Lower leg skin (tissue), 4 donors: ENCODE results near the gene ARHGAP4. TPM values are rescaled to one million over a fixed set of nuclear protein-coding genes. Genes with fewer than 3 reads are reported as not detected.

Source experiments
- DNase-seq, 2 donors: peaks; one replicate each; pipeline ENCODE4 v3.0.0-alpha.2; 2019; ENCODE audit warnings: low spot score in 2 of 2
- H3K4me3 ChIP-seq: fragments of 200-600 bp; sonication (generic); 2 replicates; pipeline ENCODE4 v1.5.1; 2017; ENCODE audit warnings: mild to moderate bottlenecking, low read depth; ENCODE audit not compliant: poor library complexity, severe bottlenecking
- POLR2A ChIP-seq, 2 donors: fragments of 450-650 bp; IDR thresholded peaks; one replicate each; pipeline ENCODE4 v1.6.1; 2016 to 2017; ENCODE audit warnings: antibody characterized with exemption in 2 of 2, mild to moderate bottlenecking in 1 of 2, moderate library complexity in 1 of 2
- WGBS, 2 donors: methylation state at CpG; one replicate each; pipeline ENCODE4 v1.1.5; 2018; 5-methylcytosine and 5-hydroxymethylcytosine counted together
- intact Hi-C: fragments of 100-400 bp; cut with DNase I; formaldehyde crosslinking; loops from one replicate; pipeline ENCODE4 v1.15.0; 2023; ENCODE audit warnings: low total_unique reads
- total RNA-seq, 4 donors: library from RNA; depleted of rRNA; stranded (reverse); fragments of >200 nt; gene quantifications; one replicate each; pipeline ENCODE4 v1.1.0, GENCODE V29; 2016
- TF ChIP-seq, protein P1 (sequence below), 3 donors: fragments of 450-650 bp; IDR thresholded peaks; one replicate each; pipeline ENCODE4 v1.5.1; 2016; ENCODE audit warnings: antibody characterized with exemption in 3 of 3, mild to moderate bottlenecking in 3 of 3, moderate library complexity in 2 of 3

ARHGAP4 gene
- total RNA-seq, 4 donors from 2014 or later: 2.7 to 14.8 (median 10.5) TPM

DNA sequence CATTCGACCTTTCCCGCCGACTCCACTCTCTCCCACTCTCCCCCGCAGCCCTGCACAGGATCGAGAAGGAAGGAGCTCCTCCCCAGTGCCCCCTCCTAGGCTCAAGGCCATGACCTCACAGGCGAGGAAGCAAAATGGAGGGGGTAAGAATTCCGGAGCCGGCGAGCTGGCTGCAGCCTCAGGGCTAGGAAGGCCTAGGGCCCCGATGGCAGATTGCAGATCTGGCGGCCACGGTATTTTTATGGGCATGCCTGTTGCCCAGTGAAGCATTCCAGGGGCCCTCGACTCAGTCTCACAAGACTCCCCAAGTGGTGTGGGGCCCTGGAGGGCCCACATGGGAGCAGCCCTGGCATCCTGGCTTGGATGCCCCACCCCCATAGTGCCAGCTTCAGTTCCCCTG, 39.1 kb downstream of the ARHGAP4 start:
- intact Hi-C loops: no loop called here
- no peak overlapping the region for H3K4me3 ChIP-seq
- WGBS, 2 donors: 13 to 39% methylated on average over 12 to 13 of the region's 13 CpGs
- TF ChIP-seq POLR2A (IDR thresholded peaks at IDR 0.05): no peak
- TF ChIP-seq, protein P1, sequence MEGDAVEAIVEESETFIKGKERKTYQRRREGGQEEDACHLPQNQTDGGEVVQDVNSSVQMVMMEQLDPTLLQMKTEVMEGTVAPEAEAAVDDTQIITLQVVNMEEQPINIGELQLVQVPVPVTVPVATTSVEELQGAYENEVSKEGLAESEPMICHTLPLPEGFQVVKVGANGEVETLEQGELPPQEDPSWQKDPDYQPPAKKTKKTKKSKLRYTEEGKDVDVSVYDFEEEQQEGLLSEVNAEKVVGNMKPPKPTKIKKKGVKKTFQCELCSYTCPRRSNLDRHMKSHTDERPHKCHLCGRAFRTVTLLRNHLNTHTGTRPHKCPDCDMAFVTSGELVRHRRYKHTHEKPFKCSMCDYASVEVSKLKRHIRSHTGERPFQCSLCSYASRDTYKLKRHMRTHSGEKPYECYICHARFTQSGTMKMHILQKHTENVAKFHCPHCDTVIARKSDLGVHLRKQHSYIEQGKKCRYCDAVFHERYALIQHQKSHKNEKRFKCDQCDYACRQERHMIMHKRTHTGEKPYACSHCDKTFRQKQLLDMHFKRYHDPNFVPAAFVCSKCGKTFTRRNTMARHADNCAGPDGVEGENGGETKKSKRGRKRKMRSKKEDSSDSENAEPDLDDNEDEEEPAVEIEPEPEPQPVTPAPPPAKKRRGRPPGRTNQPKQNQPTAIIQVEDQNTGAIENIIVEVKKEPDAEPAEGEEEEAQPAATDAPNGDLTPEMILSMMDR (IDR thresholded peaks at IDR 0.05): no peak
- no peak for DNase-seq

DNA sequence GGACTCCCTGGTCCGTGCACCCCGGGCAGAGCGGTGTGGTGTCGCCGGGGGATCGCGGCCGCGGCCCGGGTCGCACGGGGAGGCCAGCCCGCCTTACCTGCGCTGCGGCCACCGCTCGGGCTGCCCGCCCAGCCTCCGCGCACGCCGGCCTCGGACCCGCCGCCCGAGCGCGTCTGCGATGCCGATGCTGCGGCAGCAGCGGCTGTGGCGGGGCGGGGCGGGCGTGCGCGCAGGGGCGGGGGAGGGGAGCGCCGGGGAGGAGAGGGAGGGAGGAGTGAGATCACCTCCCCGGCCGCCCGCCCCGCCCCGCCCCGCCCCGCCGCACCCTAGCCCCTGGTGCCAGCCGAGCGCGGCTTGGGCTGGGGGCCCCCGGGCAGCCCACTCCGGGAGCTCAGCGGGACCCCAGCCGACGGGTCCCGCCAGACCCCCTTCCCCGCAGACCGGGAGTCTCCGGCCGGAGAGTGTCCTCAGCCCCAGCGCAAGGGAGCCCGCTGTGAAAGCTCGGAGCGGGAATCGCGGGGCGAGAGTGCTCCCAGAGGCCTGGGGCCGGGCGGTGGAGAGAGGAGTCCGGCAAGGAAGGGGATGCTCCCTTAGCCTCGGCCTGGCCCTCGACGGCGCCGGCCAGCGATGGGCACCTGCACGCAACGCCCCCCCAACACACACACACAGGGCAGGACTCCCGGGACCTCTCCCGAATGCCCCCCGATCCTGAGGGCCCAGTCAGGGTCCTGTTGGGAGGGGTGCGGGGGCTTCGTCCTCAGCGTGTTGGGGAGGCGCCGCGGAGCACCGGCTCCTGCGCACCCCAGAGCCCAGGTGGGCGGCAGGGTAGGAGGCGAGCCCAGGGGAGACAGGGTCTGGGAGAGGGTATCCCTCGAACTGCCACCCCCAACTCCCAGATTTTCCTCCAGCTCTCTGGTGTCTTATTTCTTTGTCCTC, 39.8 kb downstream of the ARHGAP4 start, which contains the start of gene L1CAM:
L1CAM (minus strand) TSS at position 206 of the 936 bp plus-strand sequence. CDS start 10,337 bp downstream, outside the sequence.
- intact Hi-C loops: no loop called here
- TF ChIP-seq POLR2A (IDR thresholded peaks at IDR 0.05): no peak
- TF ChIP-seq, protein P1 (IDR thresholded peaks at IDR 0.05): no peak
- WGBS, 2 donors: 17 to 20% methylated on average over 1 to 58 of the region's 94 CpGs
- no peak for DNase-seq
- H3K4me3 ChIP-seq: no peak within 1 kb of the TSS

DNA sequence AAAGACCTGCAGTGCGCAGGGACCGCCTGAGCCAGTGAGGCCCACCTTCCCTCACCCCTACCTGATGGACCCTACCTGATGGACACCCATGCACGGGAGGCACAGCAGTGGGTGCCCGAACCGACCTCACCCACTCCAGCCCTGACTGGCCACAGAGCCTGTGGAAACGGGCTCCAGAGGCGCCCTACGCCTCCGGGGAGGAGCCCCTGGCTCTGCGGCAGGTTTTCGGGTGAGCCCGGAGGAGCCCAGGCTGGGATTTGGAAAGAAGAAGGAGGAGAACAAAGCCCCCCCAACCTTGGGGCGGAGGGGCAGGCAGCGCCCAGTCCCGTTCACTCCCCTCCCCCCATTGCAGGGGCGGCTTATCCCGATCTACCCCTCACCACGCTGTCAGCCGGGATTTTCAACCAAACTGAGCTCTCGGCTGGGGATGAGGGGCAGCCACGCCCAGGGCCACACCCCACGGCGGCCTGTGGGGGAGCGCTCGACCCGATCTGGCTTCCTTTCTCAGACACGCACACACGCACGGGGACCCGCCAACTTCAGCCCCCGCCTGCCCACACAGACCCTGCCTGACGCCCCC, 40.8 kb downstream of the ARHGAP4 start:
- intact Hi-C loops: no loop called here
- WGBS, 2 donors: 2 to 30% methylated on average over 11 to 25 of the region's 32 CpGs
- no peak overlapping the region for H3K4me3 ChIP-seq

DNA sequence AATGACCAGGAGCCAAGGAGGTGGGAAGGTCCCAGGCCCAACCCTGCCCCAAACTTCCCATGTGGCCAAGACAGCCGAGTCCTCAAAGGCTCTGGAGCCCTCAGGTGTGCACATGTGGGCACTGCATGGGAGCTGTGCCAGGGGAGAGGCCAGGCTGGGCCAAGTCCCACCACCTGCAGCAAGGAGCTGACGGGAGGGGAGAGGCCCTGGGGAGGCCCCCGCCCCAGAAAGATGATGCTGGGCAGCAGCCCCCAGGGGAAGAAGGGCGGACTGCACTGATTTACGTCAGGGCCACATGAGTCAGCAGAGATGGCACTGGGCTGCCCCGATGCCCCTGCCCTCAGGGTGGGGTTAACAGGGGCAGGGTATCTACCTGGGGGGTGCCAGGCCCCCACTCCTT, 41.5 kb downstream of the ARHGAP4 start:
- WGBS, 2 donors: 19 to 51% methylated on average over 5 to 6 of the region's 6 CpGs
- intact Hi-C loops: no loop called here
- TF ChIP-seq, protein P1 (IDR thresholded peaks at IDR 0.05): no peak
- no peak for TF ChIP-seq POLR2A (IDR thresholded peaks at IDR 0.05)
- DNase-seq: no peak
- H3K4me3 ChIP-seq: no peak overlapping the region

More for the DNA sequence above, 40.8 kb downstream of the ARHGAP4 start:
- DNase-seq: no peak
- TF ChIP-seq, protein P1 (IDR thresholded peaks at IDR 0.05): no peak
- no peak for TF ChIP-seq POLR2A (IDR thresholded peaks at IDR 0.05)

DNA sequence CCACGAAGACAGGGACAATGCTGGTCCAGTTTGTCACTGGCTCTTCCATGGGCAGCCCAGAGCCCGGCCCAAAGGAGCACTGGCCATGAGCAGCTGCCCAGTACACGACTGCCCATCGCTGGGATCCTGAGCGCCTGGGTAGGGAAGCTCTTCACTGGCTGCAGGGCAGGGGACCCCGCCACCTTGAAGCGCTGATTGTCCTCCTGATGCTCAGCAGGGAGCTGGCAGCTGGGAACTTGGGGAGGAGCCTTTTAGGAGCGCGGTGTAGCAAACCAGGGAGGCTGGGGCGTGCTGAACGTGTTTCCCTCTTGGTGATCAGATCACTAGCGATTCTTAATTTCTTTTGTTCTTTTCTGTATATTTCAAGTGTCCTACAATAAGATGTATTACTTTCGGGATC, 41.9 kb downstream of the ARHGAP4 start:
- H3K4me3 ChIP-seq: no peak overlapping the region
- intact Hi-C loops: no loop called here
- no peak for DNase-seq
- TF ChIP-seq POLR2A (IDR thresholded peaks at IDR 0.05): no peak
- TF ChIP-seq, protein P1 (IDR thresholded peaks at IDR 0.05): no peak
- WGBS, 2 donors: 39 to 53% methylated on average over 9 to 13 of the region's 13 CpGs
